ENCODE data around the gene LYSMD1.

The LYSMD1 gene

GRCh38 chr1:151165281-151165737 lies 393 bp downstream of the LYSMD1 start:
- TF ChIP-seq OSR1 (CRISPR knock-in tag; IDR thresholded peaks at IDR 0.05) (no peak), ZFP3 (CRISPR knock-in tag; IDR thresholded peaks at IDR 0.05) (no peak), ZNF70 (CRISPR knock-in tag; IDR thresholded peaks at IDR 0.05) (no peak), ZC3H10 (CRISPR knock-in tag; IDR thresholded peaks at IDR 0.05) (no peak), CSRNP3 (CRISPR knock-in tag; IDR thresholded peaks at IDR 0.05) (no peak)
- ATAC-seq, result peak; percentile 64

- ATAC-seq, result peak; percentile 4
- TF ChIP-seq ARNTL (CRISPR knock-in tag; IDR thresholded peaks at IDR 0.05; ENCODE audit: borderline replicate concordance, low read depth) (no peak), ZNF565 (CRISPR knock-in tag; conservative IDR thresholded peaks at IDR 0.05; ENCODE audit: low read depth) (no peak), ZFP3 (CRISPR knock-in tag; IDR thresholded peaks at IDR 0.05) (no peak), ZC3H10 (CRISPR knock-in tag; IDR thresholded peaks at IDR 0.05) (no peak), TCF4 (CRISPR knock-in tag; IDR thresholded peaks at IDR 0.05; ENCODE audit: borderline replicate concordance) (no peak), SNAI2 (CRISPR knock-in tag; IDR thresholded peaks at IDR 0.05) (no peak), CSRNP3 (CRISPR knock-in tag; IDR thresholded peaks at IDR 0.05) (no peak), ISL1 (CRISPR knock-in tag; IDR thresholded peaks at IDR 0.05) (no peak), GLIS3 (CRISPR knock-in tag; IDR thresholded peaks at IDR 0.05) (no peak), POU6F1 (CRISPR knock-in tag; IDR thresholded peaks at IDR 0.05; ENCODE audit: borderline replicate concordance, low read depth) (no peak), ZFP30 (CRISPR knock-in tag; IDR thresholded peaks at IDR 0.05) (no peak), PPARA (CRISPR knock-in tag; IDR thresholded peaks at IDR 0.05; ENCODE audit: borderline replicate concordance) (no peak), ZNF8 (CRISPR knock-in tag; IDR thresholded peaks at IDR 0.05) (no peak), ZNF70 (CRISPR knock-in tag; IDR thresholded peaks at IDR 0.05) (no peak), CSDC2 (CRISPR knock-in tag; IDR thresholded peaks at IDR 0.05) (no peak), BACH2 (CRISPR knock-in tag; IDR thresholded peaks at IDR 0.05; ENCODE audit: borderline replicate concordance) (no peak), RARB (CRISPR knock-in tag; IDR thresholded peaks at IDR 0.05) (no peak), OSR1 (CRISPR knock-in tag; IDR thresholded peaks at IDR 0.05) (no peak)
These were observed 896 bp downstream of the LYSMD1 start for GRCh38 chr1:151164732-151165280.

- no peak for ATAC-seq
- no peak for TF ChIP-seq GLIS3 (CRISPR knock-in tag; IDR thresholded peaks at IDR 0.05)
- no peak for TF ChIP-seq CSRNP3 (CRISPR knock-in tag; IDR thresholded peaks at IDR 0.05)
- no peak for TF ChIP-seq SNAI2 (CRISPR knock-in tag; IDR thresholded peaks at IDR 0.05)
- no peak for TF ChIP-seq PATZ1 (CRISPR knock-in tag; IDR thresholded peaks at IDR 0.05; ENCODE audit: borderline replicate concordance)
- no peak for TF ChIP-seq TSHZ2 (CRISPR knock-in tag; IDR thresholded peaks at IDR 0.05)
- TF ChIP-seq TCF4 (CRISPR knock-in tag; IDR thresholded peaks at IDR 0.05; ENCODE audit: borderline replicate concordance), result no peak
- no peak for TF ChIP-seq ESRRG (CRISPR knock-in tag; IDR thresholded peaks at IDR 0.05)
- no peak for TF ChIP-seq TOX (CRISPR knock-in tag; IDR thresholded peaks at IDR 0.05; ENCODE audit: borderline replicate concordance)
- TF ChIP-seq RARB (CRISPR knock-in tag; IDR thresholded peaks at IDR 0.05), result no peak
- no peak for TF ChIP-seq POU6F1 (CRISPR knock-in tag; IDR thresholded peaks at IDR 0.05; ENCODE audit: borderline replicate concordance, low read depth)
- no peak for TF ChIP-seq ZNF8 (CRISPR knock-in tag; IDR thresholded peaks at IDR 0.05)
- no peak for TF ChIP-seq ZNF70 (CRISPR knock-in tag; IDR thresholded peaks at IDR 0.05)
- TF ChIP-seq CREB5 (CRISPR knock-in tag; IDR thresholded peaks at IDR 0.05; ENCODE audit: low read depth), result no peak
- TF ChIP-seq ZFP30 (CRISPR knock-in tag; IDR thresholded peaks at IDR 0.05), result no peak
- TF ChIP-seq BACH2 (CRISPR knock-in tag; IDR thresholded peaks at IDR 0.05; ENCODE audit: borderline replicate concordance), result no peak
- no peak for TF ChIP-seq CSDC2 (CRISPR knock-in tag; IDR thresholded peaks at IDR 0.05)
These were observed 6.3 kb downstream of the LYSMD1 start for GRCh38 chr1:151159373-151159772.

All from SK-N-SH treated with all-trans-retinoic acid at 6 μM for 48 hours (cell line).